WTC11 (cell line): Measurements from ENCODE around the gene BCL11A. TPM values are rescaled to one million over a fixed set of nuclear protein-coding genes. Genes with fewer than 3 reads are reported as not detected.
A peak's percentile ranks its signal among the peaks of the same experiment; 100 is the strongest.

Source experiments
- ATAC-seq: fragments of 200-7000 bp; cut with Tn5 transposase; 2 replicates; pipeline ENCODE4 v1.10.0; 2021; ENCODE audit warnings: mild to moderate bottlenecking, moderate library complexity
- CTCF ChIA-PET: fragments of 300-600 bp; sonication (Branson Sonifier 250); formaldehyde crosslinking; loops from one replicate; lab custom pipeline; 2021; ENCODE audit warnings: antibody characterized with exemption; lab: Charles Lee
- POLR2A ChIA-PET: fragments of 350-600 bp; sonication (Branson Sonifier 250); formaldehyde crosslinking; loops from one replicate; lab custom pipeline; 2021; ENCODE audit warnings: antibody characterized with exemption; lab: Charles Lee
- DNase-seq: peaks from one replicate; pipeline ENCODE4 v3.0.0; 2021; ENCODE audit warnings: low spot score
- H3K27ac Mint-ChIP-seq: 2 replicates; pipeline ENCODE4 v1.8.0; 2021; ENCODE audit warnings: mixed read lengths
- H3K27me3 Mint-ChIP-seq: 2 replicates; pipeline ENCODE4 v1.8.0; 2021; ENCODE audit warnings: low read depth, mild to moderate bottlenecking, moderate library complexity, mixed read lengths
- H3K36me3 Mint-ChIP-seq: 2 replicates; pipeline ENCODE4 v1.8.0; 2021; ENCODE audit warnings: mixed read lengths
- H3K4me1 Mint-ChIP-seq: 2 replicates; pipeline ENCODE4 v1.8.0; 2022; ENCODE audit warnings: mixed read lengths
- H3K4me3 Mint-ChIP-seq: 2 replicates; pipeline ENCODE4 v1.8.0; 2021; ENCODE audit warnings: mild to moderate bottlenecking, moderate library complexity, mixed read lengths
- H3K9me3 Mint-ChIP-seq: 2 replicates; pipeline ENCODE4 v1.8.0; 2021; ENCODE audit warnings: mixed read lengths
- CBFB ChIP-seq: sonication (generic); formaldehyde crosslinking; IDR thresholded peaks from 2 replicates; pipeline ENCODE4 v1.8.1; 2022; ENCODE audit warnings: mild to moderate bottlenecking, low read depth, missing genetic modification reagents
- EMX1 ChIP-seq: fragments of 250-450 bp; sonication (Bioruptor Pico); IDR thresholded peaks from 2 replicates; pipeline ENCODE4 v1.8.0; 2021; ENCODE audit warnings: mild to moderate bottlenecking
- JAZF1 ChIP-seq: fragments of 250-450 bp; sonication (Bioruptor Pico); IDR thresholded peaks from 2 replicates; pipeline ENCODE4 v1.9.0; 2021; ENCODE audit warnings: moderate library complexity, mild to moderate bottlenecking, inconsistent platforms
- RELA ChIP-seq: sonication (generic); formaldehyde crosslinking; IDR thresholded peaks from 2 replicates; pipeline ENCODE4 v1.8.1; 2022; ENCODE audit warnings: missing genetic modification reagents, mild to moderate bottlenecking, borderline replicate concordance
- SMAD4 ChIP-seq: sonication (generic); formaldehyde crosslinking; IDR thresholded peaks from 2 replicates; pipeline ENCODE4 v1.8.0; 2022; ENCODE audit warnings: mild to moderate bottlenecking, missing genetic modification reagents
- ZNF219 ChIP-seq: sonication (generic); formaldehyde crosslinking; IDR thresholded peaks from 2 replicates; pipeline ENCODE4 v1.8.0; 2023; ENCODE audit warnings: missing genetic modification reagents, mild to moderate bottlenecking, borderline replicate concordance
- total RNA-seq: library from RNA; stranded (reverse); gene quantifications from 3 replicates; pipeline ENCODE4 v1.2.3, GENCODE V29; 2021
- TF ChIP-seq, protein P1 (sequence below): sonication (generic); formaldehyde crosslinking; IDR thresholded peaks from 2 replicates; pipeline ENCODE4 v1.8.1; 2023; ENCODE audit warnings: mild to moderate bottlenecking, missing genetic modification reagents, moderate library complexity
- TF ChIP-seq, protein P2 (sequence below): sonication (generic); formaldehyde crosslinking; IDR thresholded peaks from 2 replicates; pipeline ENCODE4 v1.8.0; 2022; ENCODE audit warnings: mild to moderate bottlenecking, missing genetic modification reagents
- TF ChIP-seq, protein P3 (sequence below): fragments of 250-450 bp; sonication (Bioruptor Pico); IDR thresholded peaks from 2 replicates; pipeline ENCODE4 v1.9.0; 2021; ENCODE audit warnings: mild to moderate bottlenecking
- TF ChIP-seq, protein P4 (sequence below): fragments of 250-450 bp; sonication (Bioruptor Pico); IDR thresholded peaks from 2 replicates; pipeline ENCODE4 v1.8.0; 2021; ENCODE audit warnings: mild to moderate bottlenecking
- TF ChIP-seq, protein P5 (sequence below): fragments of 250-450 bp; sonication (Bioruptor Pico); IDR thresholded peaks from 2 replicates; pipeline ENCODE4 v1.9.0; 2021; ENCODE audit warnings: moderate library complexity, mild to moderate bottlenecking, inconsistent platforms, borderline replicate concordance
- TF ChIP-seq, protein P6 (sequence below): sonication (generic); formaldehyde crosslinking; IDR thresholded peaks from 2 replicates; pipeline ENCODE4 v1.8.1; 2022; ENCODE audit warnings: low read depth, missing genetic modification reagents, borderline replicate concordance
- TF ChIP-seq, protein P7 (sequence below): sonication (generic); formaldehyde crosslinking; IDR thresholded peaks from 2 replicates; pipeline ENCODE4 v1.8.0; 2023; ENCODE audit warnings: mild to moderate bottlenecking, missing genetic modification reagents

BCL11A gene
- total RNA-seq, 1 experiment from 2014 or later = 53.2 TPM

DNA sequence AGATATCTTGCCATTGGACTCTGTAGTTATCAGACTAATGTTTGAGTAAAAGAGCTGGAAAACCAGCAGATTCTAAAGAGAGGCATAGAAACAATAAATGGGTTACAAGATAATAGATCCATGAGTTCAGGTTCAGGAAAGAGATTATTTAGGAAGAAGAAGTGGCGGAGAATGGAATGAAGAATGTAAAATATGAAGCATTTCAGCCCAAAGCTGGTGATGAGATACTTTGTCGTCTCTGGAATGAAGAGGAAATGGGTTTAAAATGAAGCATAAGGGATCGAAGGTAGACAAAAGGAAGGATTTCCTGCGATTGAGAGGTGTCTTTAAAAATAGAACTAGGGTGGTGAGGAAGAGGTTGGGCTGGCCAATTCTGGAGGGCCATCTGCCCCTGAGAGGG is 36.6 kb downstream of the BCL11A start:
- no peak for ATAC-seq
- H3K9me3 Mint-ChIP-seq = no peaks in the 10 kb centered on the region

DNA sequence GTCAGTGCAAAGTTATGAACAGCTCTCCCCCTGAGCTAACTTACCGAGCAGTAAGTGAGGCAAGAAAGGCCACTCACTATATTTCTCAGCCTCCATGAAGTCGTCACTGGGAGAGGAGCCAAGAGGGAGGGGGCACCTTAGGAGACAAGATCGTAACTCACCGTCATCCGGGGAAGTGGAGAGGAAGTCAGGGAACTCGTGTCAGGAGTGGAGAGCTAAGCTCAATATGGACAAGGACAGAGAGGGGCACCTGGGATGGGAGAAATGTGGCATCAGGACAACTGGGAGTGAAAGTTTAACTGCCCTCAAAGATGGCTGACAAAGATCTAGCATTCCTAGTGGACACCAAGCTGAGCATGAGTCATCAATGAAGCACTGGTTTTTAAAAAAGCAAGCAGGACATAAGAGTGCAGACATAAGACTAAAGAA is 37.1 kb downstream of the BCL11A start:
- no peak for TF ChIP-seq CBFB (CRISPR knock-in tag)
- TF ChIP-seq, protein P1, sequence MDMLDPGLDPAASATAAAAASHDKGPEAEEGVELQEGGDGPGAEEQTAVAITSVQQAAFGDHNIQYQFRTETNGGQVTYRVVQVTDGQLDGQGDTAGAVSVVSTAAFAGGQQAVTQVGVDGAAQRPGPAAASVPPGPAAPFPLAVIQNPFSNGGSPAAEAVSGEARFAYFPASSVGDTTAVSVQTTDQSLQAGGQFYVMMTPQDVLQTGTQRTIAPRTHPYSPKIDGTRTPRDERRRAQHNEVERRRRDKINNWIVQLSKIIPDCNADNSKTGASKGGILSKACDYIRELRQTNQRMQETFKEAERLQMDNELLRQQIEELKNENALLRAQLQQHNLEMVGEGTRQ (CRISPR knock-in tag) = no peak
- TF ChIP-seq ZNF219 (CRISPR knock-in tag) = no peak
- TF ChIP-seq, protein P2, sequence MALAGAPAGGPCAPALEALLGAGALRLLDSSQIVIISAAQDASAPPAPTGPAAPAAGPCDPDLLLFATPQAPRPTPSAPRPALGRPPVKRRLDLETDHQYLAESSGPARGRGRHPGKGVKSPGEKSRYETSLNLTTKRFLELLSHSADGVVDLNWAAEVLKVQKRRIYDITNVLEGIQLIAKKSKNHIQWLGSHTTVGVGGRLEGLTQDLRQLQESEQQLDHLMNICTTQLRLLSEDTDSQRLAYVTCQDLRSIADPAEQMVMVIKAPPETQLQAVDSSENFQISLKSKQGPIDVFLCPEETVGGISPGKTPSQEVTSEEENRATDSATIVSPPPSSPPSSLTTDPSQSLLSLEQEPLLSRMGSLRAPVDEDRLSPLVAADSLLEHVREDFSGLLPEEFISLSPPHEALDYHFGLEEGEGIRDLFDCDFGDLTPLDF = no peak
- TF ChIP-seq, protein P3, sequence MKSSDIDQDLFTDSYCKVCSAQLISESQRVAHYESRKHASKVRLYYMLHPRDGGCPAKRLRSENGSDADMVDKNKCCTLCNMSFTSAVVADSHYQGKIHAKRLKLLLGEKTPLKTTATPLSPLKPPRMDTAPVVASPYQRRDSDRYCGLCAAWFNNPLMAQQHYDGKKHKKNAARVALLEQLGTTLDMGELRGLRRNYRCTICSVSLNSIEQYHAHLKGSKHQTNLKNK = no peak
- TF ChIP-seq EMX1 (CRISPR knock-in tag) = no peak
- no peak for TF ChIP-seq SMAD4 (CRISPR knock-in tag)
- TF ChIP-seq, protein P4, sequence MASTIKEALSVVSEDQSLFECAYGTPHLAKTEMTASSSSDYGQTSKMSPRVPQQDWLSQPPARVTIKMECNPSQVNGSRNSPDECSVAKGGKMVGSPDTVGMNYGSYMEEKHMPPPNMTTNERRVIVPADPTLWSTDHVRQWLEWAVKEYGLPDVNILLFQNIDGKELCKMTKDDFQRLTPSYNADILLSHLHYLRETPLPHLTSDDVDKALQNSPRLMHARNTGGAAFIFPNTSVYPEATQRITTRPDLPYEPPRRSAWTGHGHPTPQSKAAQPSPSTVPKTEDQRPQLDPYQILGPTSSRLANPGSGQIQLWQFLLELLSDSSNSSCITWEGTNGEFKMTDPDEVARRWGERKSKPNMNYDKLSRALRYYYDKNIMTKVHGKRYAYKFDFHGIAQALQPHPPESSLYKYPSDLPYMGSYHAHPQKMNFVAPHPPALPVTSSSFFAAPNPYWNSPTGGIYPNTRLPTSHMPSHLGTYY (CRISPR knock-in tag) = no peak
- TF ChIP-seq, protein P5, sequence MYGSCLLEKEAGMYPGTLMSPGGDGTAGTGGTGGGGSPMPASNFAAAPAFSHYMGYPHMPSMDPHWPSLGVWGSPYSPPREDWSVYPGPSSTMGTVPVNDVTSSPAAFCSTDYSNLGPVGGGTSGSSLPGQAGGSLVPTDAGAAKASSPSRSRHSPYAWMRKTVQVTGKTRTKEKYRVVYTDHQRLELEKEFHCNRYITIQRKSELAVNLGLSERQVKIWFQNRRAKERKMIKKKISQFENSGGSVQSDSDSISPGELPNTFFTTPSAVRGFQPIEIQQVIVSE = no peak
- TF ChIP-seq JAZF1 (CRISPR knock-in tag) = no peak
- TF ChIP-seq, all 79 proteins: peak for 0
- Mint-ChIP-seq H3K9me3 (no peaks in the 10 kb centered on the region), H3K27ac (peak overlapping the region; percentile 24), H3K4me1 (peaks cover 93% of the 10 kb centered on the region), H3K36me3 (peaks cover 12% of the 10 kb centered on the region), H3K4me3 (no peak overlapping the region), H3K27me3 (no peaks in the 10 kb centered on the region)
- ChIA-PET CTCF (interaction anchor here (2.6 kb wide), 1 partner anchor 33 kb away, joined by 7 read pairs; no protein-coding TSS in a partner anchor), POLR2A (no interaction called here)
- DNase-seq = no peak
- ATAC-seq = no peak

More for the DNA sequence above, 36.6 kb downstream of the BCL11A start:
- TF ChIP-seq, protein P6, sequence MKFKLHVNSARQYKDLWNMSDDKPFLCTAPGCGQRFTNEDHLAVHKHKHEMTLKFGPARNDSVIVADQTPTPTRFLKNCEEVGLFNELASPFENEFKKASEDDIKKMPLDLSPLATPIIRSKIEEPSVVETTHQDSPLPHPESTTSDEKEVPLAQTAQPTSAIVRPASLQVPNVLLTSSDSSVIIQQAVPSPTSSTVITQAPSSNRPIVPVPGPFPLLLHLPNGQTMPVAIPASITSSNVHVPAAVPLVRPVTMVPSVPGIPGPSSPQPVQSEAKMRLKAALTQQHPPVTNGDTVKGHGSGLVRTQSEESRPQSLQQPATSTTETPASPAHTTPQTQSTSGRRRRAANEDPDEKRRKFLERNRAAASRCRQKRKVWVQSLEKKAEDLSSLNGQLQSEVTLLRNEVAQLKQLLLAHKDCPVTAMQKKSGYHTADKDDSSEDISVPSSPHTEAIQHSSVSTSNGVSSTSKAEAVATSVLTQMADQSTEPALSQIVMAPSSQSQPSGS = no peak
- no peak for DNase-seq
- Mint-ChIP-seq H3K36me3 (peaks cover 12% of the 10 kb centered on the region), H3K4me1 (peaks cover 93% of the 10 kb centered on the region), H3K4me3 (no peak overlapping the region), H3K27ac (peak overlapping the region; percentile 24), H3K27me3 (no peaks in the 10 kb centered on the region)
- POLR2A ChIA-PET = no interaction called here
- CTCF ChIA-PET = interaction anchor here (2.6 kb wide), 1 partner anchor 33 kb away, joined by 7 read pairs; no protein-coding TSS in a partner anchor

DNA sequence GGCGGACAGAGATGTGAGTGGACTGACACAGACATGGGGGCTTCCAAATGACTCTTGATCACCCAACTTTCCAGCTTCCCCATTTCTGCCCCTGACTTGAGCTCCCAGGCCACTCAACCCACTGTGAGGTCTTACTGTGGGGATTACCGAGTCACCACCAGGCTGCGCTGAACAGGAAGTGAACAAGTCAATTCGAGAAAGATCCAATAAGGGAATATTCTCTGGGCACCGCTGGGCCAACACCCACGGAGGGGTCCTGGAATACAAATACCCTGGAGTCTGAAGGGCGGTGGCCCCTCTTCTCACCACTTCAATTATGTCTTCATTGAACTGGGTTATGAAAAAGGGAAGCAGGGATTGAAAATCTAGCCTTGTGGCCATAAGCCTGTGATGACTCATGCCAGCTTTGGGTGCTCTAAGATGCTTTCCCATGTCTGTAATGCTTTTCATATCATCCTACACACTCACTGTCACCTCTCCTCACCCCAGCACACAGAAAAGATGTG is 37.7 kb downstream of the BCL11A start:
- Mint-ChIP-seq H3K36me3 (peaks cover 12% of the 10 kb centered on the region), H3K4me1 (peaks cover 93% of the 10 kb centered on the region)

More for the DNA sequence above, 37.7 kb downstream of the BCL11A start:
- H3K4me3 Mint-ChIP-seq = no peak overlapping the region; the same call in 1 of the 2 replicates
- H3K27ac Mint-ChIP-seq = peak overlapping the region; percentile 89
- H3K9me3 Mint-ChIP-seq = no peaks in the 10 kb centered on the region
- POLR2A ChIA-PET = no interaction called here
- TF ChIP-seq, protein P7, sequence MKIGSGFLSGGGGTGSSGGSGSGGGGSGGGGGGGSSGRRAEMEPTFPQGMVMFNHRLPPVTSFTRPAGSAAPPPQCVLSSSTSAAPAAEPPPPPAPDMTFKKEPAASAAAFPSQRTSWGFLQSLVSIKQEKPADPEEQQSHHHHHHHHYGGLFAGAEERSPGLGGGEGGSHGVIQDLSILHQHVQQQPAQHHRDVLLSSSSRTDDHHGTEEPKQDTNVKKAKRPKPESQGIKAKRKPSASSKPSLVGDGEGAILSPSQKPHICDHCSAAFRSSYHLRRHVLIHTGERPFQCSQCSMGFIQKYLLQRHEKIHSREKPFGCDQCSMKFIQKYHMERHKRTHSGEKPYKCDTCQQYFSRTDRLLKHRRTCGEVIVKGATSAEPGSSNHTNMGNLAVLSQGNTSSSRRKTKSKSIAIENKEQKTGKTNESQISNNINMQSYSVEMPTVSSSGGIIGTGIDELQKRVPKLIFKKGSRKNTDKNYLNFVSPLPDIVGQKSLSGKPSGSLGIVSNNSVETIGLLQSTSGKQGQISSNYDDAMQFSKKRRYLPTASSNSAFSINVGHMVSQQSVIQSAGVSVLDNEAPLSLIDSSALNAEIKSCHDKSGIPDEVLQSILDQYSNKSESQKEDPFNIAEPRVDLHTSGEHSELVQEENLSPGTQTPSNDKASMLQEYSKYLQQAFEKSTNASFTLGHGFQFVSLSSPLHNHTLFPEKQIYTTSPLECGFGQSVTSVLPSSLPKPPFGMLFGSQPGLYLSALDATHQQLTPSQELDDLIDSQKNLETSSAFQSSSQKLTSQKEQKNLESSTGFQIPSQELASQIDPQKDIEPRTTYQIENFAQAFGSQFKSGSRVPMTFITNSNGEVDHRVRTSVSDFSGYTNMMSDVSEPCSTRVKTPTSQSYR (CRISPR knock-in tag) = no peak
- TF ChIP-seq, protein P6 = no peak
- TF ChIP-seq RELA (CRISPR knock-in tag) = no peak
- TF ChIP-seq, all 79 proteins: peak for 0
- DNase-seq (no peak), ATAC-seq (no peak)
- no peaks in the 10 kb centered on the region for H3K27me3 Mint-ChIP-seq
- CTCF ChIA-PET = interaction anchor here (1.1 to 2.6 kb wide), 3 partner anchors 21 to 45 kb away, joined by 4 to 7 read pairs (median 4); no protein-coding TSS in a partner anchor
